Measurements from ENCODE around the gene LRMDA. TPM values are rescaled to one million over a fixed set of nuclear protein-coding genes. Genes with fewer than 3 reads are reported as not detected.

LRMDA gene
- total RNA-seq, 1 donor from 2014 or later = 7.3 TPM

- Histone ChIP-seq H3K4me3 (ENCODE audit: low read length in 3 of 3) (no peak overlapping the region), H3K27ac (ENCODE audit: low read depth, low read length) (no peak overlapping the region), H3K27me3 (ENCODE audit: control insufficient read depth in 3 of 3, insufficient read depth in 3 of 3, low read length in 3 of 3) (no peaks in the 10 kb centered on the region), H3K9me3 (ENCODE audit: control insufficient read depth in 3 of 3, low read length in 3 of 3) (peaks cover 0 to 5% (median 2%) of the 10 kb centered on the region in 3 donors), H3K36me3 (ENCODE audit: control insufficient read depth in 3 of 3, insufficient read depth in 3 of 3, low read length in 3 of 3) (no peaks in the 10 kb centered on the region), H3K9ac (ENCODE audit: low read depth in 1 of 3, low read length in 3 of 3) (no peak overlapping the region), H3K4me1 (ENCODE audit: control insufficient read depth in 3 of 3, insufficient read depth in 3 of 3, low read length in 3 of 3) (no peaks in the 10 kb centered on the region)
Observed at GRCh38 chr10:75585294-75585693, 153.9 kb downstream of the LRMDA start.

DNA sequence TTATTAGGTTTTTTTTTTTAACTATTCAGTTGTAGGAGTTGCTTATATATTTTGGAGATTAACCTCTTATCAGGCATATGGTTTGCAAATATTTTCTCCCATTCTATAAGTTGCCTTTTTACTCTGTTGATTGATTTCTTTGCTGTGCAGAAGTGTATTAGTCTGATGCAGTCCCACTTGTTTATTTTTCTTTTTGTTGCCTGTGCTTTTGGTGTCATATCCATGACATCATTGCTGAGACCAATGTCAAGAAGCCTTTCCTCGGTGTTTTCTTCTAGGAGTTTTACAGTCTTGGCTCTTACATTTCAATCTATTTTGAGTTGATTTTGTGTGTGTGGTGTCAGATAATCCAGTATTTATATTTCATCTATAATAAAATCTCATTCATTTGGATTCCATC, 155.4 kb downstream of the LRMDA start:
- Histone ChIP-seq H3K9ac (ENCODE audit: low read depth in 1 of 3, low read length in 3 of 3) (no peak overlapping the region), H3K4me1 (ENCODE audit: control insufficient read depth in 3 of 3, insufficient read depth in 3 of 3, low read length in 3 of 3) (no peaks in the 10 kb centered on the region), H3K4me3 (ENCODE audit: low read length in 3 of 3) (no peak overlapping the region), H3K9me3 (ENCODE audit: control insufficient read depth in 3 of 3, low read length in 3 of 3) (peaks cover 0 to 5% (median 2%) of the 10 kb centered on the region in 3 donors), H3K36me3 (ENCODE audit: control insufficient read depth in 3 of 3, insufficient read depth in 3 of 3, low read length in 3 of 3) (no peaks in the 10 kb centered on the region), H3K27ac (ENCODE audit: low read depth, low read length) (no peak overlapping the region), H3K27me3 (ENCODE audit: control insufficient read depth in 3 of 3, insufficient read depth in 3 of 3, low read length in 3 of 3) (peaks cover 0 to 1% (median under 1%) of the 10 kb centered on the region in 3 donors)

DNA sequence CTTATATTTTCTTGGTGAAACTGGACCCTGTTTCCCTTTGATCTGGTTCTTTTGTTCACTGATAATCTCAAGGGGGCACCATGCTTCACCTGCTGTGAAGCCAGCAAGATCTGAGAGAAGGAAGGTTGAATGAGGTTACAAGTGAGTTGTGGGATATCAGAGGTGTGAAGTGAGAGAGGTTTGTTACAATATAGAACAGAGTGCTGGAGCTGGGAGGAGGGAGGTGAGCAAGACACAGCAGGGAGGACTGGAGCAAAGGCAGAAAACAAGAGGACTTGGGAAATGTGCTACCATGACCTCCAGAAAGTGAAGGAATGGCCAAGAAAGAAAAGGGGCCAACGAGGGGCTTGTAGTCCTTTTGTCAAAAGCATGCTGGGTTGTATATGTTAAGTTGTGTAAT, 156.6 kb downstream of the LRMDA start:
- Histone ChIP-seq H3K9me3 (ENCODE audit: control insufficient read depth in 3 of 3, low read length in 3 of 3) (no peaks in the 10 kb centered on the region), H3K36me3 (ENCODE audit: control insufficient read depth in 3 of 3, insufficient read depth in 3 of 3, low read length in 3 of 3) (no peaks in the 10 kb centered on the region), H3K27ac (ENCODE audit: low read depth, low read length) (no peak overlapping the region), H3K27me3 (ENCODE audit: control insufficient read depth in 3 of 3, insufficient read depth in 3 of 3, low read length in 3 of 3) (peaks cover 0 to 11% (median 9%) of the 10 kb centered on the region in 3 donors), H3K9ac (ENCODE audit: low read depth in 1 of 3, low read length in 3 of 3) (no peak overlapping the region), H3K4me3 (ENCODE audit: low read length in 3 of 3) (no peak overlapping the region), H3K4me1 (ENCODE audit: control insufficient read depth in 3 of 3, insufficient read depth in 3 of 3, low read length in 3 of 3) (no peaks in the 10 kb centered on the region)

- H3K9me3 ChIP-seq (ENCODE audit: control insufficient read depth in 3 of 3, low read length in 3 of 3) = no peaks in the 10 kb centered on the region
- no peak overlapping the region for H3K4me3 ChIP-seq (ENCODE audit: low read length in 3 of 3)
- H3K27ac ChIP-seq (ENCODE audit: low read depth, low read length) = no peak overlapping the region
- H3K27me3 ChIP-seq (ENCODE audit: control insufficient read depth in 3 of 3, insufficient read depth in 3 of 3, low read length in 3 of 3) = peaks cover 0 to 11% (median 9%) of the 10 kb centered on the region in 3 donors
- H3K4me1 ChIP-seq (ENCODE audit: control insufficient read depth in 3 of 3, insufficient read depth in 3 of 3, low read length in 3 of 3) = no peaks in the 10 kb centered on the region
- H3K9ac ChIP-seq (ENCODE audit: low read depth in 1 of 3, low read length in 3 of 3) = no peak overlapping the region
- no peaks in the 10 kb centered on the region for H3K36me3 ChIP-seq (ENCODE audit: control insufficient read depth in 3 of 3, insufficient read depth in 3 of 3, low read length in 3 of 3)
Observed at GRCh38 chr10:75589895-75590654, 158.7 kb downstream of the LRMDA start.

DNA sequence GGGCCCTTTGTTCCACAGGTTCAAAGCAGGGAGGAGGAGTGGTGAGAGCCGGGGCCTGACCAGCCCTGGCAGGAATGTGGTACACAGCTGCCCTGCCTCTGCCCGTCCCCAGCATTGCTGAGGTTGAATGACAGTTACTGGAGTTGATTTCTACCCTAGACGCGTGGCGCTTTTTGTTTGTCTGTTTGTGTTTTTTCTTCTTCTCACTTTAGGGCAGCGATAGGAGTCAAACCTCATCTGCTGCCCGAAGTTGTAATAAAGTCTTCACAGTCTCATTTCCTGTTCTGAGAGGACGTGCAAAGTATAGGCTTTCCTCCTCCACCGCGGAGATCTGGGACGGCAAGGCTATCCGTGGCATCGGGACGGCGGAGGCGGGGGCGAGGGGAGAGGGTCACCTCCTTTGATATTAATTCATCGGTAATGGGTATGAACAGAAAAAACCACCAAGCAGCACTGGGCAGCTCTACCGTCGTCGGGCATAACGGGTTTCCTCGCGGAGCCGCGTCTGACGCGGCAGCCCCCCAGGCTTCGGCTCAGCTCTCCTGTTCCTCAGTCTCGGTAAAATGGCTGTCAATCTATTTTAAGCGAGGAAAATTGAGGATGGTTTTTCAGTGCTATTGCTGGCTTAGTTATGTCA, 160.8 kb downstream of the LRMDA start:
- Histone ChIP-seq H3K9ac (ENCODE audit: low read depth in 1 of 3, low read length in 3 of 3) (no peak overlapping the region), H3K4me3 (ENCODE audit: low read length in 3 of 3) (peak overlapping the region in 1 of 3 donors; percentile 31), H3K27ac (ENCODE audit: low read depth, low read length) (no peak overlapping the region), H3K4me1 (ENCODE audit: control insufficient read depth in 3 of 3, insufficient read depth in 3 of 3, low read length in 3 of 3) (no peaks in the 10 kb centered on the region), H3K27me3 (ENCODE audit: control insufficient read depth in 3 of 3, insufficient read depth in 3 of 3, low read length in 3 of 3) (peaks cover 0 to 11% (median 9%) of the 10 kb centered on the region in 3 donors), H3K36me3 (ENCODE audit: control insufficient read depth in 3 of 3, insufficient read depth in 3 of 3, low read length in 3 of 3) (no peaks in the 10 kb centered on the region), H3K9me3 (ENCODE audit: control insufficient read depth in 3 of 3, low read length in 3 of 3) (no peaks in the 10 kb centered on the region)

GRCh38 chr10:75592791-75593643, 161.6 kb downstream of the LRMDA start:
- no peak overlapping the region for H3K27ac ChIP-seq (ENCODE audit: low read depth, low read length)
- H3K4me1 ChIP-seq (ENCODE audit: control insufficient read depth in 3 of 3, insufficient read depth in 3 of 3, low read length in 3 of 3) = no peaks in the 10 kb centered on the region
- peaks cover 0 to 11% (median 9%) of the 10 kb centered on the region in 3 donors for H3K27me3 ChIP-seq (ENCODE audit: control insufficient read depth in 3 of 3, insufficient read depth in 3 of 3, low read length in 3 of 3)
- H3K9ac ChIP-seq (ENCODE audit: low read depth in 1 of 3, low read length in 3 of 3) = no peak overlapping the region
- H3K9me3 ChIP-seq (ENCODE audit: control insufficient read depth in 3 of 3, low read length in 3 of 3) = no peaks in the 10 kb centered on the region
- H3K4me3 ChIP-seq (ENCODE audit: low read length in 3 of 3) = no peak overlapping the region
- H3K36me3 ChIP-seq (ENCODE audit: control insufficient read depth in 3 of 3, insufficient read depth in 3 of 3, low read length in 3 of 3) = no peaks in the 10 kb centered on the region

- Histone ChIP-seq H3K4me3 (ENCODE audit: low read length in 3 of 3) (no peak overlapping the region), H3K9ac (ENCODE audit: low read depth in 1 of 3, low read length in 3 of 3) (no peak overlapping the region), H3K27me3 (ENCODE audit: control insufficient read depth in 3 of 3, insufficient read depth in 3 of 3, low read length in 3 of 3) (peaks cover 0 to 11% (median 9%) of the 10 kb centered on the region in 3 donors), H3K36me3 (ENCODE audit: control insufficient read depth in 3 of 3, insufficient read depth in 3 of 3, low read length in 3 of 3) (no peaks in the 10 kb centered on the region), H3K4me1 (ENCODE audit: control insufficient read depth in 3 of 3, insufficient read depth in 3 of 3, low read length in 3 of 3) (no peaks in the 10 kb centered on the region), H3K27ac (ENCODE audit: low read depth, low read length) (no peak overlapping the region), H3K9me3 (ENCODE audit: control insufficient read depth in 3 of 3, low read length in 3 of 3) (no peaks in the 10 kb centered on the region)
Observed at GRCh38 chr10:75593692-75594556, 162.5 kb downstream of the LRMDA start.

GRCh38 chr10:75596930-75597620, 165.7 kb downstream of the LRMDA start:
- Histone ChIP-seq H3K9me3 (ENCODE audit: control insufficient read depth in 3 of 3, low read length in 3 of 3) (no peaks in the 10 kb centered on the region), H3K4me3 (ENCODE audit: low read length in 3 of 3) (no peak overlapping the region), H3K27ac (ENCODE audit: low read depth, low read length) (no peak overlapping the region), H3K9ac (ENCODE audit: low read depth in 1 of 3, low read length in 3 of 3) (no peak overlapping the region), H3K36me3 (ENCODE audit: control insufficient read depth in 3 of 3, insufficient read depth in 3 of 3, low read length in 3 of 3) (no peaks in the 10 kb centered on the region), H3K4me1 (ENCODE audit: control insufficient read depth in 3 of 3, insufficient read depth in 3 of 3, low read length in 3 of 3) (no peaks in the 10 kb centered on the region), H3K27me3 (ENCODE audit: control insufficient read depth in 3 of 3, insufficient read depth in 3 of 3, low read length in 3 of 3) (peaks cover 0 to 8% (median 5%) of the 10 kb centered on the region in 3 donors)
